GM19438 (cell line): Measurements from ENCODE around the gene RTCA.
"Not testable (repeated sequence)": the region's sequence is repeated elsewhere in the genome, so short reads cannot be mapped to it uniquely, and the experiment has no call there.

Experiments
- ATAC-seq: cut with Tn5 transposase; IDR thresholded peaks from one replicate; pipeline ENCODE4 v1.9.1; 2021; ENCODE audit warnings: low read depth; ENCODE audit not compliant: unreplicated experiment

RTCA gene

GRCh38 chr1:100265931-100266740, at the start of gene RTCA:
Gene RTCA, plus strand, starts transcription at chr1:100266216. Its CDS starts 160 bp downstream, at chr1:100266376.
- ATAC-seq = peak; percentile 97

DNA sequence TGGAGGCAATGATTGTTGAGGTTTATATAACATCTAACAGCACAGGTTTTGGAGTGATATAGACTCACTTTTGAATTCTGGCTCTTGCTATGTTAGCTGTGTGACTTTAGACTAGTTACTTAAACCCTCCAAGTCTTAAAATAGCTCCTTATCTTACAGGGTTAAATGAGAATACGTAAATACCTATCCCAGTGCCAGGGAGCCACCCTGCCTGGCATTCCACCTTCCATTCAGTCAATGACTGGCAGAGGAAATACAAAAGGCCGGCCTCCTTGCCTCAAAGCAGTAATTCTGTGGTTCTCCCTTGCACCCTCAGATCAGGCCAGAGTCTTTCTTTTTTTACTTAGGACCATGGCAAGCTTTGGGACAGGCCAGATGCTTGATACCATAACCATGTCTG, 48.2 kb upstream of the RTCA start:
- no peak for ATAC-seq

DNA sequence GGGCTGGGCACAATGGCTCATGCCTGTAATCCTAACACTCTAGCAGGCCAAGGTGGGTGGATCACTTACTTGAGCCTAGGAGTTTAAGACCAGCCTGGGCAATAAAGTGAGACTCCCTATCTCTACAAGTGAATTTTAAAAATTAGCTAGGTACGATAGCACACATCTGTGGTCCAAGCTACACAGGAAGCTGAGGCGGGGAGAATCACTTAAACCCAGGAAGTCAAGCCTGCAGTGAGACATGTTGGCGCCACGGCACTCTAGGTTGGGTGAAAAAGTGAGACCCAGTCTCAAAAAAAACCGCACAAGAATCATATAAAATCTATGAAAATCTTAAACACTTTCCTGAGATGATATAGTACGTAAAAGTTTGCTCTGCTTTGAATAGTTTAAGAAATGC, 46.6 kb upstream of the RTCA start:
- ATAC-seq = no peak

GRCh38 chr1:100219883-100220282, 46.1 kb upstream of the RTCA start:
- no peak for ATAC-seq

DNA sequence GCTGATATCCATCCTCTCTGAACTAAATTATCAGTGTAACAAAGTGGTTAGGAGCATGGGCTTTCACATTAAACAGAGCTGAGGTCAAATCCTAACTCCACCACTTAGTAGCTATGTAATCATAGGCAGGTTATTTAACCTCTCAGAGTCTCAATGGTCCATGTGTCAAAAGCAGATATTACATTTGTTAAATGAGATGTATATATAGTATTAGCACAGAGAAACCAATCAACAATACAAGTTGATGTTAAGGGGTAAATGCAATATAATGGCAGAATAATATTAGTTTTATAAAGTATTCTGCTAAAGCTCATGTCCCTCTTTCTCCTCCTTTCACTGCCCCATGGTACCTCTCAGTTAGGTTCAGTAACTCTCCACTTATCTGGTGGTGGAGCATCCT, 43.6 kb upstream of the RTCA start:
- no peak for ATAC-seq

DNA sequence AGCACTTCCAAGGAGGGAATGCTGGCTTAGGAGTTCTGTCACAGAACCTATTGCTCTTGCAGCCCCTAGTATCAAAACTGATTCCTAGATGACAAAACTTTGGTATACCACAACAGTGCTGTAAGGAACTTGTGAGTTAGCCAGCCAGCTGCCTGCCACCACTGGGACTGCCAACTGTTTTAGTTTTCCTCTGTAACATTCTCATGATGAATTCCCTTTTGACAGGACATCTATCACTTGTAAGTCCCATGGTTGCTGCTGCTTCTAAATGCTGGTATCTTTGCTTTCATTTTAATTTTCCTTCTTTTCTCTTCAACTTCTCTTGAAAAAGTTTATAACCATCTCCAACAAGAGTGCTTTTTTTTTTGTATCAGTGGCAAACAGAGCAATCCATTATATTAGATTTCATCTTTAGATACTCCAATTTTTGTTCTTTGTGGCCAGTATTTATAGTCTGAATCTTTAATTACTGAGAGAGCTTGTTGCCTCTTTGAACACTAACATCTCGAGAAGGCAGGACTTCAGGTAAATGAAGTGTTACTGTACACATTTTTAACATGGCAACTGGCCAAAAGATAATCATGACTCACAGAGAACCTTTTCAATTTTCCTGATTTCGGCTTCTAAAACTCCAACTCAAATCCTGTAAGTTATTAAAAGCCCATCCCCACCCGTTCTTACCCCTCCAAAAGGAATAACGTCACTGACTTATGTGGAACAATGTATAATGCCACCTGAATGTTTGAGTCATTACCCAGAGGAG, 36.2 kb upstream of the RTCA start:
- ATAC-seq = no peak

GRCh38 chr1:100230765-100231164, 35.3 kb upstream of the RTCA start:
- no peak for ATAC-seq

DNA sequence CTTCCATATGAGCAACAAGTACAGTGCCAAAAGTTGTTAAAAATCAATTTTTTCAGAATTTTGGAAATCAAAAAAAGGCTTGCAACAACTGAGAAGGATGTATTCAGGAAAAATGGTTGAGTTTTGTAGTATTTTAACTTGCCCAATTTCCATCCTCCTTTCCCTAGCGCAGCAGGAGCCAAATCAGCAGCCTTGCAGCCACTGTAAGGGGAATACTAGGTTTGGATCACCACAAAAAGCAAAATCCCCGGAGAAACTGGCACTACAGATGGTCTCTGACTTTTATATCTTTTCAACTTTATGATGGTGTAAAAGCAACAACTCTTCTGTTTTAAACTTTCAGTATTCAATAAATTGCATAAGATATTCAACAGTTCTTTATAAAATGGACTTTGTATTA, 34.3 kb upstream of the RTCA start:
- ATAC-seq = no peak

DNA sequence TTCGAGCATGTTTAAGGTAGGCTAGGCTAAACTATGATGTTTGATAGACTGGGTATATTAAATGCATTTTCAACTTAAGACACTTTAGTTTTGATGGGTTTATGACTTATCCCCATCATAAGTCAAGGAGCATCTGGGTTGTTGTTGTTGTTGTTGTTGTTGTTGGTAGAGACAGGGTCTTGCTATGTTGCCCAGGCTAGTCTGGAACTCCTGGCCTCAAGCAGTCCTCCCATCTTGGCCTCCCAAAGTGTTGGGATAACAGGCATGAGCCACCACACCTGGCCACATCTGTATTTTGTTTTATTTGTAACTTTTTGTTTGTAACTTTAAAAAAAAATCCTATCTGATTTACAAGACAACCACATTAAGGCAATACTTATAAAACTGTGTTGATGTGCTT, 33.9 kb upstream of the RTCA start:
- ATAC-seq = no peak

DNA sequence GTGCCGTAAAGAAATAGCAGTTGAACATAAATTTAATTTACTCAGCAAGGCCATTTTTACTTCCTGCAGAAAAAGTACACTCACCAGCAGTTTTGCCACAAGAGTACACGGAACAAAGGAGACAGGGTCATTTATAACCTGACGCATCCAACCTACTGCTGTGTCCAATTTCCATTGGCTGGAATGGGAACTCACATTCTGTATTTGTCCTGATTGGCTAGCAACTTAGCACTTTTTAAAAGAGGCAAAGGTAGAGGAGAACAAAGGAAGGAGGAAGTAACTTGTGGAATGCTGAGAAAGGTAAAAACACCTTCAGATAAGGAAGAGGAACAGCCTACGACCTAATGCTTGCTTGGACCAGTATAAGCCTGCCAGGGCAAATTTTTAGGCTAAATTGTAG, 32.5 kb upstream of the RTCA start:
- not testable (repeated sequence) for ATAC-seq

DNA sequence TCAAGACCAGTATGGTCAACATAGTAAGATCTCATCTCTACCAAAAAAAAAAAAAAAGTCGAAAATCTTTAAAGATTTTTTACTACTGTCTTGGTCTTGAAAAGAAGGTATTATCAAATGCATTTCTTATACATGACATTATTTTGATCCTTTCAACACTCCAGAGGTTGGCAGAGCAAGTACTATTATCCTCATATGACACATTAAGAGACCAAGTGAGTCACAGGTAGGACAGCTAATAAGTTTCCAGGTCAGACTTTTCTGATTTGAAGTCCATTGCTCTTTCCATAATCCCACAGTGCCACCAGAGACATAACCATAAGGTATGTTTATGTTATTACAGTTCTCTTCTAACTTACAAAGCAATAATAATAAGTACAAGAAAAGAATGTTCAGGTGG, 31.6 kb upstream of the RTCA start:
- no peak for ATAC-seq

DNA sequence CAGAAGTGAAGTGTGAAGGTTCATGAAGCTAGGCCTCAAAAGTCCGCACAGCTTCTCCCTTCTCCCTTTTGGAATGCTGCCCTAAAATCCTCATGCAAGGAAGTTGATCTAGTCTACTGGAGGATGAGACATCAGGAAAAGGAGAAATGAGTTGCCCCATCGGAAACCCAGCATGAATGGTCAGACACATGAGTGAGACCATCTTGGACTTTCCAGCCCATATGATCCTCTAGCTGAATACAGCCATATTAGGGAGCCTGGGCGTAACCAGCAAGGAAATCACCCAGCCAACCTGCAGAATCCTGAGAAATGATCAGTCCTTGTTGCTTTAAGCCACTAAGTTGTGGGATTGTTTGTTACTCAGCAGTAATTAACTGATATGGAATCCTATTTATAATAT, 28.9 kb upstream of the RTCA start:
- ATAC-seq = no peak

- no peak for ATAC-seq
These were observed 26.1 kb upstream of the RTCA start for GRCh38 chr1:100239961-100240360.

GRCh38 chr1:100240631-100241030, 25.4 kb upstream of the RTCA start:
- no peak for ATAC-seq

GRCh38 chr1:100246738-100247137, 19.3 kb upstream of the RTCA start:
- ATAC-seq = no peak

DNA sequence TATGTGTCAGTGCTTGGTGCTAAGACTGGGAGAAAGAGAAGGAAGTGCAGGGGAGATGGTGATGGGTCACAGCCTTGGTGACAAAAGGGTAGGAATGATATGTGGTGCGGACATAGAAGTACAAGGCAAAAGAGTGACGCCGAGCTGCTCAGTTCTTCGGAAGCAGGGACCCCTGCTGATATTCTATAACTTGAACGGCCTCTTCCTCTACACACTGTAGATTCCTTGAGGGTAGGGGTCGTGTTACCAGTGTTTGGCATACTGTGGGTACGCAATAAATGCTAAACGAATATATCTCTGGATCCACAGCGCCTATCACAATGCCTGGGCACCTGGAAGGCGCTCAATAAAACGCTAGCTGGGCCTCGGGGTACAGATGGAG, 16.9 kb upstream of the RTCA start:
- no peak for ATAC-seq

DNA sequence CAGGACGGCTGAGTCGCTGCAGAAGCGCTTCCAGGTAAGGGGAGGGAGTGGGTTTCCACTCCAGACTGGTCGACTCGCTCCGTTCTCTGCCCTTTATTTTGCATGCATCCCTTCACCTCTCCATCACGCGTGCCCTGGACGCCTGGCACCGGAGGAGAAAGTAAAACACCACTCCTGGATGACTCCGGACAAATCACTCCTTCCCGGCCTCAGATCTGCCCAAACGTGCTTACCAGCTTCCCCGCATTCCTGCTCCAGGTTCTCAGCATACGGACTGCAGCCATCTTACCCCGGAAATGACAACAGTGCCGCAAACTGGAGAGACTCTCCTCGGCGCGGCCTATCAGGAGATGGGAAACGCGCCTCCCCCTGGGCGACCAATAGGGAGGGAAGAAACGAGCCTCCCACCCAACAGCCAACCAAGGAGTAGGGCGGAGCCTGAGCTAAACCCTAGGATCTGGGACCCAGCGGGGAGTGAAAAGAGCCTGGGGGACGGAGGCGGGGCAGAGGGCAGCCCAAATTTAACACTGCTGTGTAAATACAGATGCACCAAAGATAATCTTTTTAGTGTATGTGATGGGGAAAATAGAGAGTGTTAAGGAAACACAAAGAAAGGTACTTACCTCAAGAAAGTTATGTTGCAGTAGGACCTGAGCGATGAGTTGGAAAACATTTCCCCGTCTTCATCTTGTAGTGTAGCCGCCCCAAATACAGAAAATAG, 16.3 kb upstream of the RTCA start, which contains the start of gene DBT:
TSS of gene DBT (minus strand) at position 298 of the 721 bp plus-strand sequence. CDS start at position 284, 14 bp downstream.
- peak; percentile 100 for ATAC-seq

DNA sequence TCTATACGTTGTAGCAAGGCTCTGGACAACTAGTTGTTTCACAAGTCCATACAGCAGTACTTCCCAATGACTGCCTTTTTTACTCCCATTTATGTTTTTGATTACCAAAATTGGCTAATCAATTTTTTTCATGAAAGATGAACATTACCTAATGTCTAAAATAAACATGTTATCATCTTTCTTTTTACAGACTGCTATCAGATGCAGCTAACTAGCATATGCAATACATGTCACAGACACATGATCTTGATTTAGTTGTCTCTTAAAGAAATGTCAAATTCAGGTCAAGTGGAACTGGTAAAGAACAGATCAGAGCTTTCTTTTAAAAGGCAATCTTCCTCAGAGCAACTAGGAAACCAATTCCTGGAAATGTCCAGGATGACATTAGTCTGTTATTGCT, 15.8 kb upstream of the RTCA start:
- ATAC-seq = no peak

DNA sequence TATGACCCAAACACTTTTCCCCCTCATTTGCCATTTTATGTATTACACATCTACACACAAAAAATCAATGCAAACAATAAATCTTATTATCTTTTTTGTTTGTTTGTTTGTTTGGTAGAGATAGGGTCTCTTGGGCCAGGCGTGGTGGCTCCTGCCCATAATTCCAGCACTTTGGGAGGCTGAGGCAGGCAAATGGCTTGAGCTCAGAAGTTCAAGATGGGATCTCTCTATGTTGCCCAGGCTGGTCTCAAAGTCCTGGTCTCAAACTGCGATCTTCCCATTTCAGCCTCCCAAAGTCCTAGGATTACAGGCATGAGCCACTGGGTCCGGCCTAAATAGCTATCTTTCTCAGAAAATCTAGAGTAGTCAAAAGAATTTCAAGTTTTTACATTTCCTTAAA, 15.2 kb upstream of the RTCA start:
- no peak for ATAC-seq

DNA sequence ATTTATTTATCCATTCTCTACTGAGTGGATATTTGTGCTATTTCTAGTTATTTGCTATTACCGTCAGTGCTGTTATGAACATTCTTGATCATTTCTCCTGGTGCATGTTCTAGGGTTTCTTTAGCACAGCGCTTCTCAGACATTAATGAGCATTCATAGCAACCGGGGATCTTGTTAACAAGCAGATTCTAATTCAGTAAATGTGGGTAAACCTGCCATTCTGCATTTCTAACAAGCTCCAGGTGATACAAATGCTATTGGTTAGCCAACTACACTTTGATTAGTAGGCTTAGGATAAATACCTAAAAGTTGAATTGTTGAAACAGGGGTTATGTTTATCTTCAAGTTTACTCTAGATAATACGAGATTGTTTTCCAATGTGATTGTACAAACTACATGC, 13.1 kb upstream of the RTCA start:
- ATAC-seq = no peak

- no peak for ATAC-seq
These were observed 12.5 kb upstream of the RTCA start for GRCh38 chr1:100253552-100253951.
